NCI-H1105 treated with DMSO at 0.1 percent for 48 hours (cell line): ENCODE data around the gene SRRT.

Experiments used
- DNase-seq: peaks from one replicate; lab custom pipeline; 2025; lab: John Stamatoyannopoulos, UW

Gene SRRT

DNA sequence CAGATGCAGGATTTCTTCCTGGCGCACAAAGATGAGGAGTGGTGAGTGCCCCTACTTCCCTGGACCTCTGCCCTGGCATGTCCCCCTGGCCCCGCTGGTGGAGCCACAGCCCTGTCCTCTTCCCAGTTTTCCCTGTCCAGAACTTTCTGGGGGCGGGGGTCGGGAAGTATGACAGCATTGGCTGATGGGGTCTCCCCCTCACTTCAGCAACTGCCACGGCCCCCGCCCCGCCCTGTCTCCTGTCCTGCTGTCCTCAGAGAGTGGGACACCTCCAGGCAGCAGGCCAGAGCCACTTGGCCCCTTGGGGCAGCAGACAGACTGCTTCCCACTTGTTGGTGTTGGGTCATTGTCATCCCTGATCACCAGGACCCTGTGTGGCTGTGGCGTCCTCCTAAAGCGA is 7.3 kb downstream of the SRRT start:
- DNase-seq = no peak

- no peak for DNase-seq
Measured at GRCh38 chr7:100882785-100883526, 8.1 kb downstream of the SRRT start.

DNA sequence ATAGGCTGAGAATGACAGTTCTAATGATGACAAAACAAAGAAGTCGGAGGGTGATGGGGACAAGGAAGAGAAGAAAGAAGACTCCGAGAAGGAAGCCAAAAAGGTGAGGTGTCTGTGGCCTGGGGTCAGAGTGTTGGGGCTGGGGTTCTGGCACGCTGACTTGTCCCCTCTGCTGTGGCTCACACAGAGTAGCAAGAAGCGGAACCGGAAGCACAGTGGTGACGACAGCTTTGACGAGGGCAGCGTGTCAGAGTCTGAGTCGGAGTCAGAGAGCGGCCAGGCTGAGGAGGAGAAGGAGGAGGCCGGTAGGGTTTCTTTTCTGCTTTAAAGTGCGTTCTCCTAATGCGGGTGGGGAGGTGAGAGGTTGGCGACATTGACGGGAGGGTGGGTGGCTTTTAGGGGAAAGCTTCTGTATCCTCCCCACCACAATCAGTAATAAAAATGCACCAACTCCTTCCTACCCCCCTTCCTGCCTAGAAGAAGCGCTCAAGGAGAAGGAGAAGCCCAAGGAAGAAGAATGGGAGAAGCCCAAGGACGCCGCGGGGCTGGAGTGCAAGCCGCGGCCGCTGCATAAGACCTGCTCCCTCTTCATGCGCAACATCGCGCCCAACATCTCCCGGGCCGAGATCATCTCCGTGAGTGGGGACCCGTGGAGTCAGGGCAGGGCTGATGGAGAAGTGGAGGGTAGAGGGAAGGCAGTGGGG is 10.0 kb downstream of the SRRT start:
- no peak for DNase-seq

DNA sequence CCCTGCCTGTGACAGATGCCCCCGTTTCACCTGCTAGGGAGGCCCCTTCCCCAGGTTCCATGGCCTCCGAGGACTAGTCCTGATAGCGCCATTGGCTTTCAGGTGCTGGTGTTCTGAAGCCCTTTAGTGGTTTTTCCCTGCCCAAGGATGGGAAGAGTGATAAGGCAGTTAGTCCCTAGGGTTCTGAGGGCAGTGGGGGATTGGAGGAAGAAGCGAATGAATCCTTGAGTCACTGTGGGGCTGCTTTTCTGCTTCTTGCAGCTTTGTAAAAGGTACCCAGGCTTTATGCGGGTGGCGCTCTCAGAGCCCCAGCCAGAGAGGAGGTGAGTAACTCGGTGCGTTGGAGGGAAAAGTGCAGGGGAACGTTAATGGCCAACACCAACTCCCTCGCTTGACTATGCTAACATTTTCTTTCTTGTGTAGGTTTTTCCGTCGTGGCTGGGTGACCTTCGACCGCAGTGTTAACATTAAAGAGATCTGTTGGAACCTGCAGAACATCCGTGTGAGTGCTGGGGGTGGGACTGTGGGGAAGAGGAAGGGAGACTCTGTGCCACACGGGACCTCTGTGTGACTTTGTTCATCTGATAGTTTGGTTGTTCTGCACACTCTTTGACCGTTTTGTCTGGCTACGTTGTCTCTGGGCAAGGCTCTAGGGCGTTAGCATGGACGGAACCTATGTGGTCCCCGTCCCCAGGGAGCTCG is 10.7 kb downstream of the SRRT start:
- no peak for DNase-seq

DNA sequence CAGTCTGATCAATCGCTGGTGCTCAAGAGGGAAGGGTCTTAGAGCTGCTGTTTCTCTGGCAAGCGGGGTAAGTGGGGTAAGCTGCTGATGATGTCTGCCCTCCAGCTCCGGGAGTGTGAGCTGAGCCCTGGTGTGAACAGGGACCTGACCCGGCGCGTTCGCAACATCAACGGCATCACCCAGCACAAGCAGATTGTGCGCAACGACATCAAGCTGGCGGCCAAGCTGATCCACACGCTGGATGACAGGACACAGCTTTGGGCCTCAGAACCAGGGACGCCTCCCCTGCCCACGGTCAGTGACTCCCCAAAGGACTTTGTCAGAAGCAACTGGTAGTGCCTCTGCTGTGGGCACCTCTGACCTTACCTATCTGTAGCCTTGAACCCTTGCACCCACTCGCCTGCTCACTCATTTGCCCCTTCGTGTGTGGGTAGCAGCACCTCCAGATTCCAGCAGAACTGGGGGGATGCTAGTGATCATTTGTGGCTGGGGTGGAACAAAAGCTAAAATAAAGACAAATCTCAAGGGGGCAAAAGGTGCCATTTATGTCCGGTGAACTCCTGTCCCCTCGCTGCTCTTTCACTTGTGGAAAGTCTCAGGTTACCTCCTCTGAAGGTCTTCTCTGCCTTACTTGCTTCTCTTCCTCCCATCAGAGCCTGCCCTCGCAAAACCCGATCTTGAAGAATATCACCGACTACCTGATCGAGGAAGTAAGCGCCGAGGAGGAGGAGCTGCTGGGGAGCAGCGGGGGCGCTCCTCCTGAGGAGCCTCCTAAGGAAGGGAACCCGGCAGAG is 11.4 kb downstream of the SRRT start:
- DNase-seq = no peak

DNA sequence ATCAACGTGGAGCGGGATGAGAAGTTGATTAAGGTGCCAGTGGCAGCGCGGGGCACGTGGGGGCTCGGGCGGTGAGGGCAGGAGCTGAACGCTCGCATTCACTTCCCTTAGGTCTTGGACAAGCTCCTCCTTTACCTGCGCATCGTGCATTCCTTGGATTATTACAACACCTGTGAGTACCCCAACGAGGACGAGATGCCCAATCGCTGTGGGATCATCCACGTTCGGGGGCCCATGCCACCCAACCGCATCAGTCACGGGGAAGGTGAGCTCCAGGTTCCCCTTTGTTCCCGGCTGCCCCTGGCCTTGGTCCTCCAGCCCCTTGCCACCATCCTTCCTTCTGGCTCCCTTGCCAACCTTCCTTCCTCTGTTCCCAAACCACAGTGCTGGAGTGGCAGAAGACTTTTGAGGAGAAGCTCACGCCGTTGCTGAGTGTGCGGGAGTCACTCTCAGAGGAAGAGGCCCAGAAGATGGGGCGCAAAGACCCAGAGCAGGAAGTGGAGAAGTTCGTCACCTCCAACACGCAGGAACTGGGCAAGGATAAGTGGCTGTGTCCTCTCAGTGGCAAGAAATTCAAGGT is 12.1 kb downstream of the SRRT start:
- DNase-seq = no peak

DNA sequence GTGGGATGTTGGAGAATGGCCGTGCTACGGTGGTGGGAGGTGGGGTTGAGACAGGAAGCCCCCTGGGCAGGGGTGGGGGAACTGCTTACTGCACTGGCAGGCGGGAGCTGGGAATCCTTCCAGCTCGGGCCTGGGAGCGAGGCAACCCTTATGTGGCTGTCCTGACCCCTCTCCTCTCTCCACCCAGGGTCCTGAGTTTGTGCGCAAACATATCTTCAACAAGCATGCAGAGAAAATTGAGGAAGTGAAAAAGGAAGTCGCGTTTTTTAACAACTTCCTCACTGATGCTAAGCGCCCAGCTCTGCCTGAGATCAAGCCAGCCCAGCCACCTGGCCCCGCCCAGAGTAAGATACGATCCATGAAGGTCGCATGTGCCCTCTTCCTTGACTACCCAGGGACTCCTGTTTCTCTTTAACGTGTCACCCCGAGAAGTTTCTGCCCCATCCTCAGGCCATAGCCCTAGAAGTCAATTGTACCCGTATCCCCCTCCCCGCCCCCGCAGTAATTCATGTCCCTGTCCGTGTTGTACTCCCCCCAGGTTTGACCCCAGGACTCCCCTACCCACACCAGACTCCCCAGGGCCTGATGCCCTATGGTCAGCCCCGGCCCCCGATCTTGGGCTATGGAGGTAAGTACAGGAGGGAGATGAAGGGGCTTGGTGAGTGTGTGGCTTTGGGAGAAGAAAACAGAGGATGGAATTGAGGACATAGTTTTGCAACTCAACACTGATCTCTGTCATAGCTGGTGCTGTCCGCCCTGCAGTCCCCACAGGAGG is 12.8 kb downstream of the SRRT start:
- no peak for DNase-seq

GRCh38 chr7:100888291-100888987 is 13.5 kb downstream of the SRRT start:
- DNase-seq = no peak

- no peak for DNase-seq
Measured at GRCh38 chr7:100888988-100889750, 14.3 kb downstream of the SRRT start, which contains the start of gene UFSP1. UFSP1 (minus strand) TSS chr7:100889715; CDS start chr7:100889271, 444 bp downstream.

DNA sequence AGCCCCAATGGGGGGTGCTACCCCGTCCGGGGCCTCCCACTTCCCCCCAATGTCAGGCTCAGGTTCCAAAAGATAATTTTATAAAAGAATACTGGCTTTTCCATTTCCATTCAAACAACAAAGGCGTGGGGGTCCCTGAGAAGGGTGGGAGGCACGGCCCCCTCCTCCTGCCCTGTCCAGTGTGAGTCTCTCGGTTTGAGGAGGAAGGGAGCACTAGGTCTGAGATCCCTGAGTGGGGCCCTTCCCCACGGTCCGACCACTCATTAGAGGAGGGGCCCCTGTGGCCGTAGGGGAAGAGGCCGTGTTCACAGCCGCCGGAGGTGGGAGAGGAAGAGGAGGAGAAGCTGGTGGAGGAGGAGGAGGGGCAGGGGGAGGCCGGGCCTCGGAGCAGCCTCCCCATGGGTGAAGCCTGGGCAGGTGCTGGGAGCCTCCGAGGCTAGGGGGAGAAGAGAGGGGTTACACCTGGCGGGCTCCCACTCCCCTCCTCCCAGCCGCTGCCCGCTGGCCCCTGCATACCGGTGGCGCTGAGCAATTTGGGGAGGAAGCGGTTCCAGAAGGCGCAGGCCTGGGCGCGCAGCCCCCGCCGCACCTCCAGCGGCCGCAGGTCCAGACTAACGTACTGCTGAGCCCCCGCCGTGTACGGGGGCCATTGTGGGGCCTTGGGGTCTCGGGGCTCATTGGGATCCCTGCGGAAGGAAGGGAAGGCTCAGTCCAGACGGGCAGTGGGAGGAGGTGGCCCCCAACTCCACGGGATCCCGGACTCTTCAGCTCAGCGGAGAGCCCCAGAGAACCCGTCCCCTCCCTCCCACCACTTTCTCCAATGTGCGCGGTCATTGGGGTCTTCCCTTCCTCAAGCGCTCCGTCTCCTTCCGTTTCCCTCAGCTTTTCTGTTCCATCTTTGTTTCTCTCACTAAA is 16.0 kb downstream of the SRRT start:
- DNase-seq = no peak

GRCh38 chr7:100891568-100892247 is 16.8 kb downstream of the SRRT start:
- DNase-seq = no peak

GRCh38 chr7:100892364-100893317 is 17.7 kb downstream of the SRRT start:
- no peak for DNase-seq

- DNase-seq = no peak
Measured at GRCh38 chr7:100893318-100893895, 18.5 kb downstream of the SRRT start.

GRCh38 chr7:100893910-100894721 is 19.2 kb downstream of the SRRT start:
- DNase-seq = no peak
